Measurements from ENCODE around the gene HS3ST5. TPM values are rescaled to one million over a fixed set of nuclear protein-coding genes. Genes with fewer than 3 reads are reported as not detected.
"Not testable (repeated sequence)": the region's sequence is repeated elsewhere in the genome, so short reads cannot be mapped to it uniquely, and the experiment has no call there.

Gene HS3ST5
- total RNA-seq, 1 donor from 2014 or later: not detected

GRCh38 chr6:114081730-114082129, 261.1 kb downstream of the HS3ST5 start:
- DNase-seq (no peak), ATAC-seq (ENCODE audit: poor library complexity) (no peak)
- intact Hi-C loops (cut with DNase I): no loop called here

- intact Hi-C loops (cut with DNase I): no loop called here
- DNase-seq (no peak), ATAC-seq (ENCODE audit: poor library complexity) (no peak)
These were observed 261.8 kb downstream of the HS3ST5 start for GRCh38 chr6:114080891-114081510.

GRCh38 chr6:114080410-114080809, 262.4 kb downstream of the HS3ST5 start:
- intact Hi-C loops (cut with DNase I); DNase-seq; ATAC-seq (ENCODE audit: poor library complexity): not testable (repeated sequence)

- intact Hi-C loops (cut with DNase I): no loop called here
- no peak for ATAC-seq (ENCODE audit: poor library complexity)
- no peak for DNase-seq
These were observed 267.0 kb downstream of the HS3ST5 start for GRCh38 chr6:114075777-114076176.

DNA sequence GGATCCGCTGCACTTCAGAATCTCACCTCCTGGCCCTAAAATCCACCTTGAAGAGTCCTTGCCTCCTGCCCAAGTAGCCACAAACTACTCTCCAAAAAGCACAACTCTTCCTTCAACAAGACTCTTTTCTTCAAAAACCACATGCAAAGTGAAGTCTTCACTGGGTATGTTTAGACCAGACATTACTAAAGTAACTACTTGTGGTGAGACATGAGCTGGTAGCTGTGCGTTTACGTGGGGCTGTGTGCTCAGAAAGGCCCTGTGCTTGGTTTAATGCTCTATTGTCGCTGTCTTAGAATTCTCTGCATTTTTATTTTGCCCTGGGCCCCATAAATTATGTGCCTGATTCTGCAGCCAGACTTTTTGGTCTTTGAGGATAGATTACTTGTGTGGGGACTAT, 267.5 kb downstream of the HS3ST5 start:
- intact Hi-C loops (cut with DNase I): no loop called here
- ATAC-seq (ENCODE audit: poor library complexity) (no peak), DNase-seq (no peak)

- ATAC-seq (ENCODE audit: poor library complexity): no peak
- no peak for DNase-seq
- intact Hi-C loops (cut with DNase I): no loop called here
These were observed 274.1 kb downstream of the HS3ST5 start for GRCh38 chr6:114068771-114069170.

- intact Hi-C loops (cut with DNase I): no loop called here
- ATAC-seq (ENCODE audit: poor library complexity) (peak; percentile 66), DNase-seq (no peak)
These were observed 274.7 kb downstream of the HS3ST5 start for GRCh38 chr6:114068116-114068515.

GRCh38 chr6:114064862-114065261, 278.0 kb downstream of the HS3ST5 start:
- intact Hi-C loops (cut with DNase I): no loop called here
- no peak for ATAC-seq (ENCODE audit: poor library complexity)
- no peak for DNase-seq

DNA sequence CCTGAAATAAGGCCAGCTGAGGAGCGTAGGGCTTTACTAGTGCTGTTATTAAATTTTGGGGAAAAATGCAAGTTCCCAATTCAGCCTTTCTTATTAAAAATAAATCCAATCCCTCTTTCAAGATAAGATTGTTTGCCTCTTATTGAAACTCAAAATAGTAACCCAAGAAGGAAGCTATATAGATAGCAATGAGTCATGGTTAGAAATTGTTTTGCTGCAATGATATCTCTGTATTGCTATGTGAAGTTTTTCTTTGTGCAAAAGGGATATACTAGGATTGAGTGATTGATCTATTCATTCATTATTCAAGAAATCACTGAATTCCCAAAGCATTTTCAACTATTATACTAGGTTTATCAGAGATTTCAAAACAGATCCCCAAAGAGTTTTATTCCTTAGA, 278.9 kb downstream of the HS3ST5 start:
- ATAC-seq (ENCODE audit: poor library complexity) (no peak), DNase-seq (no peak)
- intact Hi-C loops (cut with DNase I): no loop called here

- no peak for DNase-seq
- ATAC-seq (ENCODE audit: poor library complexity): no peak
- intact Hi-C loops (cut with DNase I): no loop called here
These were observed 280.6 kb downstream of the HS3ST5 start for GRCh38 chr6:114062199-114062598.

DNA sequence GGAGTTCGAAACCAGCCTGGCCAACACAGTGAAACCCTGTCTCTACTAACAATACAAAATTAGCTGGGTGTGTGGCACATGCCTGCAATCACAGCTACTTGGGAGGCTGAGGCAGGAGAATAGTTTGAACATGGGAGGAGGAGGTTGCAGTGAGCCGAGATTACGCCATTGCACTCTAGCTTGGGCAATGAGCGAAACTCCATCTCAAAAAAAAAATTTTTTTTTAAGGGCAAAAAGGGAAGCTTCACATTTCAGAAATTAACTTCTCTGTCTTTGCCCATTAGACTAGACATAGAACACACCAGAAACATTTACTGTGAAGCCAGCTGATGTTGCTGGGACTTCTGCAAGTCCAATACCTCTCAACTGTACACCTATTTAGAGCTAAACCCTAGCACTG, 281.1 kb downstream of the HS3ST5 start:
- DNase-seq (no peak), ATAC-seq (ENCODE audit: poor library complexity) (no peak)
- intact Hi-C loops (cut with DNase I): no loop called here

GRCh38 chr6:114061116-114061515, 281.7 kb downstream of the HS3ST5 start:
- DNase-seq: no peak
- intact Hi-C loops (cut with DNase I): no loop called here
- ATAC-seq (ENCODE audit: poor library complexity): no peak

DNA sequence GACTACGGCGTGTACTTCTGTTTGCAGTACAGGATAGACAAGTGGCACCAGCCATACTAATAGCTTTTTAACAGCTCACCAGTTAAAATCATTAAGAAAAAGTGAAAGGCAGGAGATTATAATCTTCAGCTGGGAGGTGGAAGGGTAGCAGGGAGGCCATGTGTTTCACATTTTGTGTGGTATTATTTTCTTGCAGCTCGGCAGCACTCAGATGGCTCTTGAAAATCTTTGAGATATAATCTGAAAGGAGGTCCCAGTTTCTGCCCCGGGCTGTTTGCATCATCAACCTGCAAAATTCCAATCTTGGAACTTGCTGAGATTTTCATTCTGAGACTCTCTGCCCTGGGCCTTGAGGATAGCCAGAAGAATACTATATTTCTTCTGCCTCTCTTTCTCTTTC, 284.4 kb downstream of the HS3ST5 start:
- intact Hi-C loops (cut with DNase I): no loop called here
- DNase-seq: no peak
- no peak for ATAC-seq (ENCODE audit: poor library complexity)

GRCh38 chr6:114055763-114056162, 287.1 kb downstream of the HS3ST5 start:
- no peak for ATAC-seq (ENCODE audit: poor library complexity)
- intact Hi-C loops (cut with DNase I): no loop called here
- no peak for DNase-seq

DNA sequence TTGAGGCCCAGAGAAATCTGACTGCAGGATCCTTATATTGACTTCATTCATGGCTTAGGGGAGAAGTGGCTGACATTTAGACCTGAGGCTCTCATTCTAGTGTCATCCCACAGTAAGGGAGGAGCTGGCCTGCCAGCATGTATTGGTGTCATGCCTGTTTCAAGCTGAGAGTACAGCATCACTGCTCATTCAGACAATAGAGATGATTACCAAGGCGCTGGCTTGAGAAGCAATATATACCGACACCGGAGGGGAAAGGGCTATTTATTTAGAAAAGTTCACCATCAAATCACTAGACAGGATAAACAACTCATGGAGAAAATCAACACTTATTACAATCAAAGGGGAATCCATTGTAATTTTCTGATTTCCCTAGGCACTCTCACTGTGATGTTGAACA, 287.5 kb downstream of the HS3ST5 start:
- no peak for ATAC-seq (ENCODE audit: poor library complexity)
- intact Hi-C loops (cut with DNase I): no loop called here
- no peak for DNase-seq

- no peak for ATAC-seq (ENCODE audit: poor library complexity)
- no peak for DNase-seq
- intact Hi-C loops (cut with DNase I): no loop called here
These were observed 289.0 kb downstream of the HS3ST5 start for GRCh38 chr6:114053791-114054190.

DNA sequence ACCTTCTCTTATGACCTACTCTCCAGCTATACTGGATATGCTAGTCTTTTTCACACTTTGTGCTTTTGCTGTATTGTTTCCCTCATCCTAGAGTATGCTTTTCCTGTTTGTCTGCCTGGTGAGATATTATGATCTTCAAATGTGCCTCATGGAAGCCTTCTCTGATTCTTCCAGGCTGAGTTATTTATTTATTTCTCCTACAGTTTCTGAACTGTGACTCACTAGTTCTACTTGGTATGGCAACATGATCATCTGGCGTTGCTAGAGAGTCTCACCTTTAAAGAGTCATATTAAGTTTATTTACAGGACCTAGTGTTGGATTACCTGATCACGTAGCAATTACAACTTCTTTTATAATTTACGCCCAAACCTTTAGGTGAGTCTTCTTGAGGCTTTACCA, 290.7 kb downstream of the HS3ST5 start:
- ATAC-seq (ENCODE audit: poor library complexity) (no peak), DNase-seq (no peak)
- intact Hi-C loops (cut with DNase I): no loop called here

DNA sequence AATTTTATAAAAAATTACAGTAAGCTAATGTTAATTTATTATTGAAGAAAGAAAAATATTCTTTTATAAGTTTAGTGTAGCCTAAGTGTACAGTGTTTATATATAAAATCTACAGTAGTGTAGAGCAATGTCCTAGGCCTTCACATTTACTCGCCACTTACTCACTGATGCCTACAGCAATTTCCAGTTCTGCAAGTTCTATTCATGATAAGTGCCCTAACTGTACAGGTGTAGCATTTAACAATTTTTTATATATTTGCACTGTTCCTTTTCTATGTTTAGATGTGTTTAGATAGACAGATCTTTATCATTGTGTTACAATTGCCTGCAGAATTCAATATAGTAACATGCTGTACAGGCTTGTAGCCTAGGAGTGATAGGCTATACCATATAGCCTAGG, 291.8 kb downstream of the HS3ST5 start:
- no peak for ATAC-seq (ENCODE audit: poor library complexity)
- intact Hi-C loops (cut with DNase I): no loop called here
- DNase-seq: no peak

- DNase-seq (no peak), ATAC-seq (ENCODE audit: poor library complexity) (no peak)
- intact Hi-C loops (cut with DNase I): no loop called here
These were observed 293.4 kb downstream of the HS3ST5 start for GRCh38 chr6:114049367-114049966.

DNA sequence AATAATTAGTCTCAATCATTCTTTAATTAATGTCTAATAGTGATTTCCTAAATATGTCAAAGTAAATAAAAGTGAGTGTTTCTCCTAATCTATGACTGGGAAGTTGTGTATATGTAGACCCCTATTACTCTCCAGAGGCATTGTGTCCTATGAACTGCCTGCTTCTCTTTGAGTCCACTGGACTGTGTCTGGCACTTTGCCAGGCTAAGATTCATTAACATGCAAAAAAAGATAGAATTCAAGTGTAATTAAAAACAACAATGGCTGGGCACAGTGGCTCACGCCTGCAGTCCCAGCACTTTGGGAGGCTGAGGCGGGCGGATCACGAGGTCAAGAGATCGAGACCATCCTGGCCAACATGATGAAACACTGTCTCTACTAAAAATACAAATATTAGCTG, 298.3 kb downstream of the HS3ST5 start:
- intact Hi-C loops (cut with DNase I): not testable (repeated sequence)

More for the DNA sequence above, 298.3 kb downstream of the HS3ST5 start:
- ATAC-seq (ENCODE audit: poor library complexity); DNase-seq: not testable (repeated sequence)

Measured in Right ventricle myocardium superior (tissue), 1 donor.